Kidney (tissue), 14 donors: ENCODE data around the gene CHMP6. TPM values are rescaled to one million over a fixed set of nuclear protein-coding genes. Genes with fewer than 3 reads are reported as not detected.
A peak's percentile ranks its signal among the peaks of the same experiment; 100 is the strongest.
"Not testable (repeated sequence)": the region's sequence is repeated elsewhere in the genome, so short reads cannot be mapped to it uniquely, and the experiment has no call there.

Experiments used
- DNase-seq, 5 donors: peaks; one replicate each; pipeline ENCODE4 v3.0.0-alpha.2; 2013 to 2020
- FAIRE-seq: peaks from 2 replicates; lab custom pipeline; 2012; peaks lifted over from hg19 to GRCh38; lab: Jason Lieb, UNC
- H3K27ac ChIP-seq, 2 donors: one replicate each; pipeline ENCODE4 v1.7.0; 2013; ENCODE audit warnings: low read depth in 2 of 2, low read length in 2 of 2, inconsistent platforms in 1 of 2
- H3K27me3 ChIP-seq: one replicate; pipeline ENCODE4 v1.7.1; 2013; ENCODE audit warnings: low read length, inconsistent platforms; ENCODE audit not compliant: control insufficient read depth, insufficient read depth
- H3K36me3 ChIP-seq, 3 donors: one replicate each; pipeline versions ENCODE4 v1.7.0 to v1.7.1; 2013; ENCODE audit warnings: low read length in 3 of 3, control low read depth in 1 of 3, inconsistent platforms in 1 of 3; ENCODE audit not compliant: insufficient read depth in 3 of 3, control insufficient read depth in 2 of 3
- H3K4me1 ChIP-seq, 3 donors: one replicate each; pipeline versions ENCODE4 v1.7.0 to v1.7.1; 2013; ENCODE audit warnings: low read length in 3 of 3, inconsistent platforms in 1 of 3, low read depth in 1 of 3; ENCODE audit not compliant: control insufficient read depth in 2 of 3, insufficient read depth in 2 of 3
- H3K4me3 ChIP-seq, 3 donors: one replicate each; pipeline versions ENCODE4 v1.7.0 to v1.8.1; 2013; ENCODE audit warnings: low read length in 3 of 3, control low read depth in 1 of 3, inconsistent platforms in 1 of 3
- H3K9ac ChIP-seq, 3 donors: one replicate each; pipeline versions ENCODE4 v1.7.0 to v1.7.1; 2013; ENCODE audit warnings: low read length in 3 of 3, control low read depth in 1 of 3, inconsistent platforms in 1 of 3
- H3K9me3 ChIP-seq, 3 donors: one replicate each; pipeline versions ENCODE4 v1.7.0 to v1.7.1; 2013; ENCODE audit warnings: low read length in 3 of 3, control low read depth in 1 of 3, inconsistent platforms in 1 of 3; ENCODE audit not compliant: control insufficient read depth in 2 of 3, insufficient read depth in 1 of 3
- CTCF ChIP-seq: IDR thresholded peaks from 3 replicates; pipeline ENCODE4 v1.5.1; 2012; ENCODE audit warnings: mild to moderate bottlenecking, moderate library complexity, borderline replicate concordance; ENCODE audit not compliant: insufficient read depth; ENCODE audit errors: extremely low read depth
- intact Hi-C: fragments of 100-400 bp; cut with DNase I; formaldehyde crosslinking; loops from one replicate; pipeline ENCODE4 v1.11.1; 2022
- polyA plus RNA-seq: library from polyadenylated mRNA; stranded (reverse); fragments of 350-450 nt; fragmentation: Illumina TruSeq; extraction: RNeasy Lipid Tissue Mini Kit (QIAGEN cat#74804); gene quantifications from one replicate; pipeline ENCODE4 v1.2.3, GENCODE V29; 2014; ENCODE audit warnings: low read depth, low replicate concordance; ENCODE audit not compliant: insufficient read depth
- total RNA-seq: library from RNA; stranded (reverse); fragmentation: NEBNext Ultra II Directional; extraction: Animal tissue kit (Norgen Biotek cat#: 25700); gene quantifications from one replicate; pipeline ENCODE4 v1.2.1, GENCODE V29; 2021
- donor health status: control.
- donor health status: control.
- donor health status: control.
- donor health status: control.
- donor health status: control.
- donor health status: DM: yes; HTN: yes; CAD: no.
- donor health status: Normal renal cell carcinoma (clear cell type).

The CHMP6 gene
- total and polyA plus RNA-seq, 2 donors from 2014 or later = 28.0 to 34.1 TPM

GRCh38 chr17:81015136-81015535 is 23.5 kb downstream of the CHMP6 start:
- DNase-seq (no peak), FAIRE-seq (no peak)
- no peak for TF ChIP-seq CTCF
- no peaks in the 10 kb centered on the region for H3K27me3 ChIP-seq
- H3K36me3 ChIP-seq = no peaks in the 10 kb centered on the region
- H3K9me3 ChIP-seq = peaks cover 0 to 5% (median 0%) of the 10 kb centered on the region in 3 donors
- H3K27ac ChIP-seq = no peak overlapping the region
- no peak overlapping the region for H3K9ac ChIP-seq
- no peak overlapping the region for H3K4me3 ChIP-seq
- intact Hi-C loops = no loop called here
- peaks cover 0 to 8% (median 0%) of the 10 kb centered on the region in 3 donors for H3K4me1 ChIP-seq

- H3K9me3 ChIP-seq = no peaks in the 10 kb centered on the region
- no peak for TF ChIP-seq CTCF
- intact Hi-C loops = no loop called here
- no peaks in the 10 kb centered on the region for H3K27me3 ChIP-seq
- H3K27ac ChIP-seq = no peak overlapping the region
- no peaks in the 10 kb centered on the region for H3K36me3 ChIP-seq
- DNase-seq (no peak), FAIRE-seq (no peak)
- H3K4me1 ChIP-seq = peaks cover 0 to 8% (median 0%) of the 10 kb centered on the region in 3 donors
- no peak overlapping the region for H3K4me3 ChIP-seq
- no peak overlapping the region for H3K9ac ChIP-seq
Observed at GRCh38 chr17:81016575-81016974, 24.9 kb downstream of the CHMP6 start.

- DNase-seq = peak in 1 of 5 donors; percentile 35
- H3K36me3 ChIP-seq, H3K4me1 ChIP-seq, H3K9me3 ChIP-seq, H3K27ac ChIP-seq, FAIRE-seq, H3K4me3 ChIP-seq, H3K27me3 ChIP-seq, intact Hi-C loops, H3K9ac ChIP-seq: not testable (repeated sequence)
Observed at GRCh38 chr17:81017330-81017729, 25.7 kb downstream of the CHMP6 start.

GRCh38 chr17:81018044-81018802 is 26.6 kb downstream of the CHMP6 start:
- Histone ChIP-seq H3K36me3 (no peaks in the 10 kb centered on the region), H3K4me3 (peak overlapping the region; percentile 43 to 66 (median 54)), H3K9me3 (no peaks in the 10 kb centered on the region), H3K27ac (peak overlapping the region; percentile 71 to 88), H3K4me1 (peaks cover 0 to 8% (median 0%) of the 10 kb centered on the region in 3 donors), H3K27me3 (no peaks in the 10 kb centered on the region), H3K9ac (peak overlapping the region; percentile 1 to 65 (median 54))
- FAIRE-seq = no peak
- DNase-seq = peak; percentile 59 to 88 (median 71)
- TF ChIP-seq CTCF = no peak
- intact Hi-C loops = no loop called here
